AG09309 (cell line): ENCODE measurements around the gene DNAJC13.

Experiments
- DNase-seq: peaks from one replicate; pipeline ENCODE4 v3.0.0-alpha.2; 2010; ENCODE audit warnings: low read depth
- H3K4me3 ChIP-seq: 2 replicates; pipeline ENCODE4 v1.5.1; 2011; ENCODE audit warnings: mild to moderate bottlenecking, low read depth, low read length, moderate library complexity; ENCODE audit not compliant: control insufficient read depth
- TF ChIP-seq, protein P1 (sequence below): IDR thresholded peaks from 2 replicates; pipeline ENCODE4 v1.5.1; 2011; ENCODE audit warnings: mild to moderate bottlenecking, low read depth, low read length, inconsistent platforms; ENCODE audit not compliant: insufficient read depth, control insufficient read depth; ENCODE audit errors: missing control alignments

Gene DNAJC13

GRCh38 chr3:132519914-132520313, 102.6 kb downstream of the DNAJC13 start:
- TF ChIP-seq, protein P1, sequence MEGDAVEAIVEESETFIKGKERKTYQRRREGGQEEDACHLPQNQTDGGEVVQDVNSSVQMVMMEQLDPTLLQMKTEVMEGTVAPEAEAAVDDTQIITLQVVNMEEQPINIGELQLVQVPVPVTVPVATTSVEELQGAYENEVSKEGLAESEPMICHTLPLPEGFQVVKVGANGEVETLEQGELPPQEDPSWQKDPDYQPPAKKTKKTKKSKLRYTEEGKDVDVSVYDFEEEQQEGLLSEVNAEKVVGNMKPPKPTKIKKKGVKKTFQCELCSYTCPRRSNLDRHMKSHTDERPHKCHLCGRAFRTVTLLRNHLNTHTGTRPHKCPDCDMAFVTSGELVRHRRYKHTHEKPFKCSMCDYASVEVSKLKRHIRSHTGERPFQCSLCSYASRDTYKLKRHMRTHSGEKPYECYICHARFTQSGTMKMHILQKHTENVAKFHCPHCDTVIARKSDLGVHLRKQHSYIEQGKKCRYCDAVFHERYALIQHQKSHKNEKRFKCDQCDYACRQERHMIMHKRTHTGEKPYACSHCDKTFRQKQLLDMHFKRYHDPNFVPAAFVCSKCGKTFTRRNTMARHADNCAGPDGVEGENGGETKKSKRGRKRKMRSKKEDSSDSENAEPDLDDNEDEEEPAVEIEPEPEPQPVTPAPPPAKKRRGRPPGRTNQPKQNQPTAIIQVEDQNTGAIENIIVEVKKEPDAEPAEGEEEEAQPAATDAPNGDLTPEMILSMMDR = no peak
- no peak overlapping the region for H3K4me3 ChIP-seq

DNA sequence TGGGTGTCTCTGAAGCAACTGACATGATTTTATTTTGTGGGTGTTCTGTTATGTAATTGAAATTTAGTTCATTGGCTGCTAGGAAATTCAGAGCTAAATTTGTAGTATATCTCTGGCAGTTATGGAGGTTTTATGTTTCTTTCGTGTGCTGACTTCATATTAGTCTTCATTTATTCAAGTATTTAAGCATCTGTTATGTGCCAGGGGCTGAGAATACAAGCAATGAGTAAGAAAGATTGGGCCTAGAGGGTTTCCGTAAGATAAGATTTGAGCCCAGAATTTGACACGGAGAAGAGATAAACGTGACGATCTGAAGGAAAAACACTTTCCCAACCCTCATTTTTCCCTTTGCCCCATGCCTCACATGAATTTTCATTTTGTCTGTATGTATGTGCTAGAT, 104.6 kb downstream of the DNAJC13 start:
- no peak overlapping the region for H3K4me3 ChIP-seq
- no peak for DNase-seq
- TF ChIP-seq, protein P1 = no peak

More at GRCh38 chr3:132519914-132520313, 102.6 kb downstream of the DNAJC13 start:
- DNase-seq = no peak

- H3K4me3 ChIP-seq = no peak overlapping the region
- DNase-seq = no peak
- TF ChIP-seq, protein P1 = no peak
These were observed 105.1 kb downstream of the DNAJC13 start for GRCh38 chr3:132522353-132522752.

DNA sequence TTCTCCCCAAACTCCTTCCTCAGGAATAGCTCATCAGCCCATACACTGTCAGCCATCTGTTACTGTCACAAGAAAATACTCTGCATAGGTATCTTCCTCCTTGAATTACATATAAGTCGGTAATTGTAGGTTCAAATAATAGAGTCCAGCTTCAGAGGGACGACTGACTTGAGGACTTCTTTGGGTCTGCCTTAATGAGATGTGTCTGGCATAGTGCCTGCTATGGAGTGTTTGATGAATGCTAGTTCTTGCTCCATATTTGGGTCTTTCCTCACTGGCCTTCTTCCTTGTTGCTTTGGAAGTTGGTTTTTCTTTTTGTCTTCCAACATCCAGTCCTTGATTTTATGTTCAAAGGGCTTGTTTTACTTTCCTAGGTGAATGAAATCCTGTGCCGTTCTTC, 113.3 kb downstream of the DNAJC13 start:
- no peak overlapping the region for H3K4me3 ChIP-seq
- TF ChIP-seq, protein P1 = no peak

DNA sequence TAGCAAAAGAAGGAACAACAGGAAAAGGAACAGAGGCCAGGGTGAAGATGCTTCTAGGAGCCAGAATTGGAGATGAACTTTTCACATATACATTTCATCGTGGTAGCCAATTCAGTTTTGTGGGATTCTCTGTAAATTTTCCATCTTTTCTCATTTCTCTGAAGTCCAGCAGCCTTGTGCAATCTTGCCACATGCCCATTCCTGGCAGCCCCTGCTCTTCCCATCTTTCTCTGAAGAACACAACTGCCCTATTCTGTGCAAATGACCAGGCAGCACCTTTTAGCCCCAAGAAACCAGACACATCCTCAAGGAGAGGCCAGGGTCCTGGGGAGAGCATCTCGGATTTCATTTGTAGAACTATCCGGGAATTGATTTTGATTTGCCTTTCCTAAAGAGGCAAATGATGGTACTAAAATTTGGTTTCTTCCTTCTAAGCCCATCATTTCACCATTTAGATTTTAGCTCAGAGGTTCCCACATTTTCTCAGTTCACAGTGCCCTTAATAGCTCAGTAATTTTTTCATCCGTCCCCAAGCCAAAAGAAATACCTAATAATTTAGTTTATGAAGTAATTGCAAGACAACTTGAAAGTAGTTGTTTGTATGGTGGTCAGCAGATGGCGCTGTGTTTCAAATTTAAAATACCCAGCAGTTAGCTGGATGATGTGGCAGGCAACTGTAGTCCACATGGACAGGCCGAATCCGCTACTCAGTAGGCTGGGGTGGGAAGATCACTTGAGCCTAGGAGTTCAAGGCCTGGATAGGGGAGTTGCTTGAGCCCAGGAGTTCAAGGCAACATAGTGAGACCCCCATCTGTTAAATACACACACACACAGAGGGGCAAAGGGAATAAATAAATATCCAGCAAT, 118.5 kb downstream of the DNAJC13 start:
- peak; percentile 78 for DNase-seq
- no peak overlapping the region for H3K4me3 ChIP-seq
- TF ChIP-seq, protein P1 = peak; percentile 53

More for the DNA sequence above, 113.3 kb downstream of the DNAJC13 start:
- no peak for DNase-seq

GRCh38 chr3:132536442-132537153, 119.3 kb downstream of the DNAJC13 start:
- no peak for DNase-seq
- H3K4me3 ChIP-seq = no peak overlapping the region
- TF ChIP-seq, protein P1 = peak; percentile 24
